Chondrocyte (in vitro differentiated cells): ENCODE results near the gene HSD11B1. TPM values are rescaled to one million over a fixed set of nuclear protein-coding genes. Genes with fewer than 3 reads are reported as not detected.

ENCODE experiments used
- DNase-seq: peaks from one replicate; pipeline ENCODE4 v3.0.0; 2021; ENCODE audit warnings: mixed read lengths, low spot score
- H3K27ac Mint-ChIP-seq: one replicate; pipeline ENCODE4 v1.8.0; 2021; ENCODE audit warnings: mild to moderate bottlenecking, moderate library complexity, mixed read lengths; ENCODE audit not compliant: unreplicated experiment
- H3K27me3 Mint-ChIP-seq: 2 replicates; pipeline ENCODE4 v1.8.0; 2021; ENCODE audit warnings: low read depth, mixed read lengths
- H3K36me3 Mint-ChIP-seq: 2 replicates; pipeline ENCODE4 v1.8.0; 2021; ENCODE audit warnings: low read depth, mixed read lengths
- H3K4me1 Mint-ChIP-seq: 2 replicates; pipeline ENCODE4 v1.8.0; 2021; ENCODE audit warnings: low read depth, mild to moderate bottlenecking, mixed read lengths
- H3K4me3 Mint-ChIP-seq: one replicate; pipeline ENCODE4 v1.8.0; 2021; ENCODE audit warnings: mild to moderate bottlenecking, moderate library complexity, mixed read lengths; ENCODE audit not compliant: unreplicated experiment
- H3K9me3 Mint-ChIP-seq: 2 replicates; pipeline ENCODE4 v1.8.0; 2021; ENCODE audit warnings: low read depth, mixed read lengths
- CTCF ChIP-seq: fragments of 200-600 bp; sonication (generic); IDR thresholded peaks from 2 replicates; pipeline ENCODE4 v1.5.0; 2021; ENCODE audit warnings: antibody characterized with exemption, mild to moderate bottlenecking, moderate library complexity
- total RNA-seq: library from RNA; stranded (reverse); gene quantifications from 3 replicates; pipeline ENCODE4 v1.2.1, GENCODE V29; 2021

The HSD11B1 gene
- total RNA-seq, 1 donor from 2014 or later: not detected

DNA sequence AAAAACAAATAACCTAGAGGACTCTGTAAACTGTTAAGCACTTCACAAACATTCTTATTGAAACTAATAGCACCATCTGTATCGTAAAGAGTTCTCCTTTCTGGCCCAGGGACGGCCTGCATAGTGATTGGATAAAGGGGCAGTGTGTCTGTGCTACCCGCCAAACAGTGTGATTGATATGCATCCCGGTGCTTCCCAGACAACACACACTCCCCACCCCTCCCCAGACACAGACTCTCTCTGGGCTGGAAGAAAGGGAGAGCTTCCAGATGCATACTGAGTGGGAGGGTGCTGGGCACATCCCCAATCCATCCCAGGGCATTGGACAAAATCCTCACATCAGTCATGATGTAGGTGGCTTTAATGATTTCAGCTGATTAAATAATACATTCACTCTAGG lies 3.7 kb downstream of the HSD11B1 start:
- no peaks in the 10 kb centered on the region for H3K4me1 Mint-ChIP-seq
- H3K27me3 Mint-ChIP-seq: peaks cover 71% of the 10 kb centered on the region
- H3K36me3 Mint-ChIP-seq: no peaks in the 10 kb centered on the region
- no peak overlapping the region for H3K27ac Mint-ChIP-seq
- H3K4me3 Mint-ChIP-seq: no peak overlapping the region
- no peaks in the 10 kb centered on the region for H3K9me3 Mint-ChIP-seq
- TF ChIP-seq CTCF: no peak
- no peak for DNase-seq

GRCh38 chr1:209710093-209710492 lies 5.4 kb downstream of the HSD11B1 start:
- Mint-ChIP-seq H3K36me3 (no peaks in the 10 kb centered on the region), H3K27me3 (peaks cover 64% of the 10 kb centered on the region), H3K4me3 (no peak overlapping the region), H3K4me1 (no peaks in the 10 kb centered on the region), H3K27ac (no peak overlapping the region), H3K9me3 (no peaks in the 10 kb centered on the region)
- DNase-seq: no peak
- no peak for TF ChIP-seq CTCF

GRCh38 chr1:209710847-209711246 lies 6.2 kb downstream of the HSD11B1 start:
- TF ChIP-seq CTCF: no peak
- Mint-ChIP-seq H3K36me3 (no peaks in the 10 kb centered on the region), H3K9me3 (no peaks in the 10 kb centered on the region), H3K27me3 (peaks cover 63% of the 10 kb centered on the region), H3K27ac (no peak overlapping the region), H3K4me3 (no peak overlapping the region), H3K4me1 (no peaks in the 10 kb centered on the region)
- no peak for DNase-seq

DNA sequence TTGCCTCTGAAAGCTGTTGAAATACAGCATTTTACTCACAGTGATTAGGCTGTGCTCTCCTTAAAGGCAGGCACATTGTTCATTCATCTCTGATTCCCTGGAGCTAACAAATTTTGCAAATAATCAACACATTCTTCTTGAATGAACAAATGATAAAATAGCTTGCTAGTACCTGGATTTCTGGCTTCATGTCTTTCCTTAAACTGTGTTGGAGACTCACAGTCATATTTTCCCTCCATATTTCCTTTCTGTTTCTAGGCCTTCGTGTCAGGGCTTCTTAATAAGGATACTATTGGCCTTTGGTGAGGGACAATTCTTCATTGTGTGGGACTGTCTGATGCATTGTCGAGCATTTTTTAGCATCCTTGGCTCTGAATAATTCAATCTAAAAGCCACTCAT lies 9.7 kb downstream of the HSD11B1 start:
- H3K27ac Mint-ChIP-seq: no peak overlapping the region

DNA sequence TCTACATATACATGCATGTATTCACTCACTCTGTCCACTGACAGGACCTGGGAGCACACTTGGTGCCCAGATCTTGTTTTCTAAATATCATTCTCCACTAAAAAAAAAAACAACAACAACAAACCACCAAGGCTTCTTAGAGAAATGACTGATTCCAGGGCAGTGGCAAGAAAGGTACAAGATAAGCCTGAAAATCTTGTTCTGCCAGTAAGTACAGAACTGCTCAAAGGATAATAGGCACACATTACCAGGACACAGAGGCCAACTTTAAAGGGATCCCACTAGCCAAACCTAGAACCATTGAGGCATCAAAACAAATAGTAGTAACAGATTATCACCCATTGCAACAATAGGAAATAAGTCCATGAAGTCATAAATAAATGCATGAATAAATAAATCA lies 10.7 kb downstream of the HSD11B1 start:
- Mint-ChIP-seq H3K36me3 (no peaks in the 10 kb centered on the region), H3K4me1 (no peaks in the 10 kb centered on the region), H3K27me3 (peaks cover 39% of the 10 kb centered on the region), H3K27ac (no peak overlapping the region), H3K4me3 (no peak overlapping the region), H3K9me3 (no peaks in the 10 kb centered on the region)
- no peak for DNase-seq
- TF ChIP-seq CTCF: no peak

More for the DNA sequence above, 9.7 kb downstream of the HSD11B1 start:
- H3K27me3 Mint-ChIP-seq: peaks cover 46% of the 10 kb centered on the region
- H3K4me3 Mint-ChIP-seq: no peak overlapping the region
- H3K9me3 Mint-ChIP-seq: no peaks in the 10 kb centered on the region
- H3K36me3 Mint-ChIP-seq: no peaks in the 10 kb centered on the region
- DNase-seq: no peak
- H3K4me1 Mint-ChIP-seq: no peaks in the 10 kb centered on the region
- no peak for TF ChIP-seq CTCF
